ENCODE data around the gene MCM7. TPM values are rescaled to one million over a fixed set of nuclear protein-coding genes. Genes with fewer than 3 reads are reported as not detected.

MCM7 gene
- polyA plus RNA-seq, 1 of the 3 experiments (the other 2 are of a cell fraction), result 241 TPM

- TF ChIP-seq POLR2AphosphoS5 (IDR thresholded peaks at IDR 0.05; ENCODE audit: low read depth, low read length) (no peak), TCF12 (IDR thresholded peaks at IDR 0.05) (no peak), REST (IDR thresholded peaks at IDR 0.05; ENCODE audit: low read depth, low read length) (no peak), SIN3A (IDR thresholded peaks at IDR 0.05; ENCODE audit: borderline replicate concordance, low read depth, low read length) (no peak), USF1 (IDR thresholded peaks at IDR 0.05; ENCODE audit: borderline replicate concordance, low read depth) (no peak), GATA2 (CRISPR knock-in tag; IDR thresholded peaks at IDR 0.05) (no peak), MAX (IDR thresholded peaks at IDR 0.05; ENCODE audit: low read depth) (no peak), TEAD4 (IDR thresholded peaks at IDR 0.05; ENCODE audit: borderline replicate concordance, insufficient read depth) (no peak), PBX3 (IDR thresholded peaks at IDR 0.05) (no peak), RCOR1 (IDR thresholded peaks at IDR 0.05; ENCODE audit: low read length) (no peak), CHD2 (IDR thresholded peaks at IDR 0.05; ENCODE audit: low read length, partially characterized antibody) (no peak), ELF1 (IDR thresholded peaks at IDR 0.05) (no peak)
- no peaks in the 10 kb centered on the region for H3K79me2 ChIP-seq (ENCODE audit: insufficient read depth)
- H2AFZ ChIP-seq (ENCODE audit: low read depth), result no peak overlapping the region
- H3K4me2 ChIP-seq, result no peak overlapping the region
- no peaks in the 10 kb centered on the region for H3K9me2 ChIP-seq
- POLR2A ChIA-PET, result interaction anchor here (0.9 to 1.3 kb wide), 4 partner anchors 12 to 187 kb away, joined by 3 to 7 read pairs (median 3); partner anchors contain the start of genes OR2AE1, ZKSCAN1 and ZSCAN21
- H3K27me3 ChIP-seq (ENCODE audit: insufficient read depth), result no peaks in the 10 kb centered on the region
- H3K36me3 ChIP-seq (replicated peaks in 1 of 2; ENCODE audit: control insufficient read depth in 1 of 2, insufficient read depth in 2 of 2, low read length in 1 of 2), result peaks cover 24 to 56% of the 10 kb centered on the region in 2 experiments
- no peak overlapping the region for H3K27ac ChIP-seq (ENCODE audit: low read depth in 2 of 2, low read length in 1 of 2)
- no peak overlapping the region for H3K4me3 ChIP-seq (ENCODE audit: low read depth in 2 of 2, low read length in 1 of 2)
- CTCF ChIA-PET, result interaction anchor here (1.2 to 2.4 kb wide), 7 partner anchors 9 to 84 kb away, joined by 4 to 10 read pairs (median 8); partner anchors contain the start of genes ZNF3 and ZSCAN21
- H3K9ac ChIP-seq, result no peak overlapping the region
- DNase-seq, result no peak
- WGBS (ENCODE audit: low lambda C conversion rate), result 98% methylated on average over 9 of the region's 9 CpGs
- H3K9me3 ChIP-seq, result no peaks in the 10 kb centered on the region
- peaks cover 38% of the 10 kb centered on the region for H3F3A ChIP-seq (replicated peaks; ENCODE audit: insufficient read depth)
- peaks cover 0 to 21% of the 10 kb centered on the region in 2 experiments; a peak in 1 of 4 replicates for H3K4me1 ChIP-seq (ENCODE audit: control insufficient read depth in 1 of 2, insufficient read depth in 2 of 2, low read depth in 1 of 2, low read length in 1 of 2)
- H4K20me1 ChIP-seq (ENCODE audit: insufficient read depth), result no peaks in the 10 kb centered on the region
Measured at GRCh38 chr7:100064162-100064561, 37.0 kb downstream of the MCM7 start.

Measured in SK-N-SH (cell line).